ENCODE results near the gene CC2D1B. TPM values are rescaled to one million over a fixed set of nuclear protein-coding genes. Genes with fewer than 3 reads are reported as not detected.
"Not testable (repeated sequence)": the region's sequence is repeated elsewhere in the genome, so short reads cannot be mapped to it uniquely, and the experiment has no call there.

The CC2D1B gene
- 10 to 100 TPM; 35.9 to 37.2 TPM for total RNA-seq

DNA sequence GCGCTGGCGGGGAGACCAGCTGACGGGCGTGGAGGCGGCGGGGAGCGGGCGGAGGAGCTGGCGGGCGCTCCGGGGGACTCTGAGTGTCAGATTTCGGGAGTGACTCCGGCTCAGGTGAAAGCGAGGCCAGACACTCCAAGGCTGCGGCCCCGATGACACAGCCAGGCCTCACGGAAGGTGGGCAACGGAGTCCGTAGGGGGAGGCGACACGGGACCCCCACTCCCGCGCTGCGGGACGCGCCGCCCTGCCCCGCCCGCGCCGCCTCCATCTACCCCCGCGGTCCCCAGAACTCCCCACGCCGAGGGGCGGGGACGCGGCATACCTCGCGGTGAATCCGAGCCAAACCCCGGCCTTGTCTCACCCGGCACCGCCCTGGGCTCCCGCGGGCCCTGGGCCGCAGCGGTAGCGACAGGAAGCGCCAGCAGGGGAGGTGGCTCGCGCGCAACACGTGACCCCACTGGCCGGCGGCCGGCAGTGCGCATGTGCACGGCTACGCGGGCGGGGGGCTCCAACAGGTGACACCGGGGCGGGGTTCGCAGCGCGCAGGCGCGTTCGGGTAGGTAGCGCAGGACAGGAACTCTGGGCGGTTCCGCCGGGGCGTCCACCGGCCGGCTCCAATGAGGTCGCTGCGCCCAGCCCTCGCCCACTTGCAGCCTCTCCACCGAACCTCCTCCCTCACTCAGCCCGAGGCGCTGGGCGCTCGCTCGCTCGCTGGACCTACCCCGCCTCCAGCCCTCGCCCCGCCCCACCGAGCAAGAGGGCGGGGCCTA lies at the start of gene CC2D1B:
Gene CC2D1B (minus strand): TSS at position 460 of the 771 bp plus-strand sequence. CDS start 1,585 bp downstream, outside the sequence.
- POLR2A ChIA-PET, result no interaction called here
- CTCF ChIA-PET, result interaction anchor here (0.9 kb wide), 1 partner anchor 187 kb away, joined by 3 read pairs; the partner anchor contains the start of gene TUT4

- ChIA-PET POLR2A (no interaction called here), CTCF (no interaction called here)
These were observed 48.9 kb upstream of the CC2D1B start for GRCh38 chr1:52414942-52415341.

- ChIA-PET POLR2A (no interaction called here), CTCF (no interaction called here)
These were observed 47.5 kb upstream of the CC2D1B start for GRCh38 chr1:52413410-52413989.

DNA sequence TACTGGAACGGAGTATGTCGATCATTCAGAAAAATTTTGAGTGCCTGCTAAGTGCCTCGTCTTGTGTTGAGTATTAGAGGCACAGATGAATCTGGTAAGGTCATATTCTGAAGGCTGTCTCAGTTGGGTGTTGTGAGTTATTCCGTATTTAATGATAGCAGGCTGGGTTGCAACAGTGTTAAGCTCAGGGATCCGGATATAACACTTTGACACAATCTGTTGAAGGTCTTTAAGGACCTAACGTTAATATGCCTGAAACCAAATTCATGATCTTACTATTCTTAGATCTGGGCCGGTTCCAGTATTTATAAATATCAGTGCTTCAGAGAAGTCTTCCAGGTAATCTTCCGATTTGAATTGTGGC lies 39.0 kb upstream of the CC2D1B start:
- POLR2A ChIA-PET, result interaction anchor here (1.6 kb wide), 1 partner anchor 149 kb away, joined by 4 read pairs; no protein-coding TSS in a partner anchor
- CTCF ChIA-PET, result interaction anchor here (0.8 to 1.2 kb wide), 3 partner anchors 265 to 1541 kb away, joined by 3 read pairs; partner anchors contain the start of genes IFT25 and LRRC42

- ChIA-PET CTCF (interaction anchor here (0.8 to 1.3 kb wide), 4 partner anchors 19 to 1542 kb away, joined by 3 to 5 read pairs (median 3); partner anchors contain the start of genes IFT25 and LRRC42), POLR2A (interaction anchor here (0.6 to 1.6 kb wide), 6 partner anchors 20 to 517 kb away, joined by 3 to 4 read pairs (median 4); partner anchors contain the start of gene ECHDC2)
These were observed 38.3 kb upstream of the CC2D1B start, which contains the start of the genes ORC1 and PRPF38A for GRCh38 chr1:52404116-52404974. ORC1 (minus strand) TSS chr1:52404423; CDS start chr1:52402223, 2,200 bp downstream. PRPF38A (plus strand) TSS chr1:52404602; CDS start chr1:52404750, 148 bp downstream.

DNA sequence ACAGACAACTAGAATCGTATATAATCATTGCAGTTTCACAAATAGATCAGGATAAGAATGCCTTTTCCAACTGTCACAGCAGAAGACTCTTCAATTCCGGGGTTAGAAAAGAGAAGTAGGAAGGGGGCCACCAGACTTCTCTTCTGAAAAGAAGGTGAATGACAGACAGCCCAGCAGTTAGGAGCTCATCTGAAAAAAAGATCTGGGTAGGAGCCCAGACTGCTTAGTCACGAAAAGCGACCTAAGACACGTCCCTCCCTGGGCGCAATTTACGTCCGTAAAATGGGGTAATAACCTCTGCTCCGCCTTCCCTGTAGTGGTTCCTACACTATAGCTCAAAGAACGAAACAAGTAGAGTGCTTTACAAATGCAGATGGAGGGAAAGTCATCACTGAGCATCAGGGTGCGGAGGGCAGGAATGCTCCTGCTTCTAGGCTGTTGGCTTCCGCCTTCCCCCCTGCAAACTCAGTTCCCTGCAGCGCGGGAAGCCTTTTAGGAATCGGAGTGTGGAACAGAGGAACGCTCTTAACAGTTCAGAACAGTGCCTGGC lies 37.6 kb upstream of the CC2D1B start:
- POLR2A ChIA-PET, result interaction anchor here (0.5 to 1.6 kb wide), 10 partner anchors 12 to 518 kb away, joined by 3 to 4 read pairs (median 3); partner anchors contain the start of genes ECHDC2, TXNDC12 and ZYG11B
- CTCF ChIA-PET, result interaction anchor here (0.8 to 1.3 kb wide), 3 partner anchors 20 to 1542 kb away, joined by 3 to 5 read pairs (median 3); partner anchors contain the start of genes IFT25 and LRRC42

DNA sequence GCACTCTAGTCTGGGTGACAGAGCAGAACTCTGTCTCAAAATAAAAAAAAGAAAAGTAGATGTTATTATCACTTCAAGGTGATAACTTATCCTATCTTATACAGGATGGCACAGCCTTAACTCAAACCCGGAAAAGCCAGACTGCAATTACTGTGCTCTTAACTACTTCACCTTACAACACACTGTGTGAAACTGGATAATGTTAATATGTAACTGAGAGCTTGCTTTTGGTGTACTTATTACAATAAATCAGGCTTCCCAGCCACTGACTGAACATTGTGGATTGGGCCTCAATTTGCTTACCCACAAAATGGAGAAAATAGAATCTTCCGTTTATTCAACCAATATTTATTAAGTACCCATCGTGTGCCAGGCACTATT lies 36.8 kb upstream of the CC2D1B start:
- ChIA-PET CTCF (no interaction called here), POLR2A (no interaction called here)

DNA sequence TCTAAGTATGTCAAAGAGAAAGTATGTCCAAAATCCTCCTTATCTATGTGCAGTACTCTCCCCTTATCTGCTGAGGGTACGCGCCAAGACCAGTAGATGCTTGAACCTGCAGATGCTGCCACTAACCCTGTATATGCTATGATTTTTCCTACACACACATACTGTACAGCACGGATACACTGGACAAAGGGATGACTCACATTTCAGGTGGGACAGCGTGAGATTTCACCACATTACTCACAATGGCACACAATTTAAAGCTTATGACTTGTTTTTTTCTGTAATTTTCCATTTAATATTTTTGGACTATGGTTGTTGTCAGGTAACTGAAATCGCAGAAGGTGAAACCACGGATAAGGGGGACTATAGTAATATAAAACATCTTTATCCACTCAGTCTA lies 34.1 kb upstream of the CC2D1B start:
- ChIA-PET POLR2A (interaction anchor here (0.7 kb wide), 1 partner anchor 258 kb away, joined by 6 read pairs; the partner anchor contains the start of gene ZFYVE9), CTCF (no interaction called here)

- CTCF ChIA-PET, result interaction anchor here (0.7 kb wide), 1 partner anchor 841 kb away, joined by 3 read pairs; no protein-coding TSS in a partner anchor
- POLR2A ChIA-PET, result interaction anchor here (0.7 kb wide), 1 partner anchor 258 kb away, joined by 6 read pairs; the partner anchor contains the start of gene ZFYVE9
These were observed 33.6 kb upstream of the CC2D1B start for GRCh38 chr1:52399629-52400028.

GRCh38 chr1:52393174-52393573 lies 27.2 kb upstream of the CC2D1B start:
- ChIA-PET CTCF (no interaction called here), POLR2A (interaction anchor here (0.6 kb wide), 1 partner anchor 233 kb away, joined by 3 read pairs; no protein-coding TSS in a partner anchor)

GRCh38 chr1:52386458-52386857 lies 20.5 kb upstream of the CC2D1B start:
- POLR2A ChIA-PET, result no interaction called here
- CTCF ChIA-PET, result no interaction called here

GRCh38 chr1:52385376-52385775 lies 19.4 kb upstream of the CC2D1B start:
- CTCF ChIA-PET, result no interaction called here
- POLR2A ChIA-PET, result no interaction called here

GRCh38 chr1:52369851-52370250 lies 3.8 kb upstream of the CC2D1B start:
- CTCF ChIA-PET, result interaction anchor here (0.6 kb wide), 1 partner anchor 630 kb away, joined by 3 read pairs; no protein-coding TSS in a partner anchor
- POLR2A ChIA-PET, result not testable (repeated sequence)

- POLR2A ChIA-PET, result interaction anchor here (0.7 to 1.5 kb wide), 2 partner anchors 35 to 297 kb away, joined by 3 to 4 read pairs; partner anchors contain the start of gene ORC1
These were observed 2.6 kb upstream of the CC2D1B start for GRCh38 chr1:52368383-52369172.

DNA sequence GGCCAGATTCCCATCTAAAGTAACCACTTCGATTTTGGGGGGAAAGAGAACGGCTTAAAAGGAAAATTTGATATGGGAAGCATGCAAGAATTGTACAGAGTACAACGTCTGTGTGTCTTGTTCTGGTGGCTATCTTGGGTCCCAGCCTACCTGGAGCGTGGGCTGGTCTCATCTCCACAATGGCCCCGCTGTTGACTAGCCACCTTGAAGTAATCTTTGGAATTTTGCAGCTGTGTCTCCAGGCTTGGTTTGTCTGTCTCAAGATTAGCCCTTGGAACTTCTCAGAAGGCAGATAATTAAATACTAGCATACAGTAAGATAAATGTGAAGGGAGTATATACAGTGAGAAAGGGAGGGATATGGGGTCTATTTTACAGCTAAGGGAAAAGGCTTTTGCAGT lies 1.3 kb upstream of the CC2D1B start:
- ChIA-PET POLR2A (interaction anchor here (1.0 kb wide), 1 partner anchor 37 kb away, joined by 4 read pairs; no protein-coding TSS in a partner anchor), CTCF (no interaction called here)

More at GRCh38 chr1:52368383-52369172, 2.6 kb upstream of the CC2D1B start:
- CTCF ChIA-PET, result interaction anchor here (0.6 to 1.7 kb wide), 4 partner anchors 18 to 333 kb away, joined by 3 to 4 read pairs (median 3); no protein-coding TSS in a partner anchor

DNA sequence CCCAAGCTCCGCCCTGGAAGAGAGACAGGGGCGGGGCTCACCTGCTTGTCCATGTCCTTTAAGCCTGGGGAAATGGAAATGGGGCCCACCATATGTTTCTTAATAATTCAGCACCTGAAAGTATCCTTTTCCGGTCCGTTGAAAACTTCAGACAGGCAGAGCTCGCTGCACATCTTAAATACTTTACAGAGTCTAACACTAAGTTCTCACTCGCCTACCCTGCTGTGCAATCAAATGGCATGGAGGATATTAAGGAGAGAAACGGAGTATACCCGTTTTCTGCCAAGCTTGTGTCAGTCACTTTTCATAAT lies 467 bp upstream of the CC2D1B start:
- CTCF ChIA-PET, result interaction anchor here (0.5 kb wide), 1 partner anchor 245 kb away, joined by 3 read pairs; no protein-coding TSS in a partner anchor

GRCh38 chr1:52365071-52365745 lies 797 bp downstream of the CC2D1B start:
- POLR2A ChIA-PET, result no interaction called here
- CTCF ChIA-PET, result interaction anchor here (0.9 kb wide), 1 partner anchor 188 kb away, joined by 3 read pairs; the partner anchor contains the start of gene TUT4

More for the DNA sequence above, 467 bp upstream of the CC2D1B start:
- POLR2A ChIA-PET, result interaction anchor here (0.6 kb wide), 1 partner anchor 300 kb away, joined by 3 read pairs; no protein-coding TSS in a partner anchor
